ENCODE measurements around the gene RAC3.
"Not testable (repeated sequence)": the region's sequence is repeated elsewhere in the genome, so short reads cannot be mapped to it uniquely, and the experiment has no call there.

The RAC3 gene

GRCh38 chr17:82025401-82026107 is 5.9 kb upstream of the RAC3 start:
- DNase-seq, result no peak

GRCh38 chr17:82028246-82028645 is 3.2 kb upstream of the RAC3 start:
- no peak for DNase-seq

- DNase-seq, result no peak
These were observed 2.5 kb upstream of the RAC3 start for GRCh38 chr17:82028966-82029365.

GRCh38 chr17:82029391-82029790 is 2.1 kb upstream of the RAC3 start:
- DNase-seq, result peak; percentile 38 to 93

- no peak for DNase-seq
These were observed 1.4 kb upstream of the RAC3 start for GRCh38 chr17:82029990-82030469.

- DNase-seq, result peak; percentile 47 to 87
These were observed 792 bp upstream of the RAC3 start for GRCh38 chr17:82030470-82031302.

- DNase-seq, result no peak
These were observed 578 bp downstream of the RAC3 start for GRCh38 chr17:82031885-82032627.

GRCh38 chr17:82033359-82034085 is 2.0 kb downstream of the RAC3 start:
- DNase-seq, result no peak

GRCh38 chr17:82034371-82035011 is 3.0 kb downstream of the RAC3 start:
- DNase-seq, result no peak

- DNase-seq, result no peak
These were observed 4.0 kb downstream of the RAC3 start for GRCh38 chr17:82035488-82035887.

GRCh38 chr17:82035956-82036633 is 4.6 kb downstream of the RAC3 start:
- no peak for DNase-seq

- no peak for DNase-seq
These were observed 5.2 kb downstream of the RAC3 start for GRCh38 chr17:82036634-82037091.

GRCh38 chr17:82037092-82037888 is 5.8 kb downstream of the RAC3 start, which contains the start of gene DCXR:
TSS of gene DCXR (minus strand) at chr17:82037697. CDS start at chr17:82037682, 15 bp downstream.
- peak; percentile 98 for DNase-seq

- DNase-seq, result no peak
These were observed 6.4 kb downstream of the RAC3 start for GRCh38 chr17:82037889-82038195.

GRCh38 chr17:82038796-82039409 is 7.4 kb downstream of the RAC3 start:
- DNase-seq, result not testable (repeated sequence)

- DNase-seq, result no peak
These were observed 8.3 kb downstream of the RAC3 start for GRCh38 chr17:82039695-82040299.

- no peak for DNase-seq
These were observed 9.8 kb downstream of the RAC3 start for GRCh38 chr17:82041144-82041814.

GRCh38 chr17:82042649-82043048 is 11.2 kb downstream of the RAC3 start:
- DNase-seq, result no peak

GRCh38 chr17:82043507-82043906 is 12.0 kb downstream of the RAC3 start:
- no peak for DNase-seq

All from NCI-H446 (cell line).